ENCODE results near the gene TRIM68. TPM values are rescaled to one million over a fixed set of nuclear protein-coding genes. Genes with fewer than 3 reads are reported as not detected.

Gene TRIM68, protein sequence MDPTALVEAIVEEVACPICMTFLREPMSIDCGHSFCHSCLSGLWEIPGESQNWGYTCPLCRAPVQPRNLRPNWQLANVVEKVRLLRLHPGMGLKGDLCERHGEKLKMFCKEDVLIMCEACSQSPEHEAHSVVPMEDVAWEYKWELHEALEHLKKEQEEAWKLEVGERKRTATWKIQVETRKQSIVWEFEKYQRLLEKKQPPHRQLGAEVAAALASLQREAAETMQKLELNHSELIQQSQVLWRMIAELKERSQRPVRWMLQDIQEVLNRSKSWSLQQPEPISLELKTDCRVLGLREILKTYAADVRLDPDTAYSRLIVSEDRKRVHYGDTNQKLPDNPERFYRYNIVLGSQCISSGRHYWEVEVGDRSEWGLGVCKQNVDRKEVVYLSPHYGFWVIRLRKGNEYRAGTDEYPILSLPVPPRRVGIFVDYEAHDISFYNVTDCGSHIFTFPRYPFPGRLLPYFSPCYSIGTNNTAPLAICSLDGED
- total RNA-seq = 7.2 and 8.3 TPM in 2 replicates

DNA sequence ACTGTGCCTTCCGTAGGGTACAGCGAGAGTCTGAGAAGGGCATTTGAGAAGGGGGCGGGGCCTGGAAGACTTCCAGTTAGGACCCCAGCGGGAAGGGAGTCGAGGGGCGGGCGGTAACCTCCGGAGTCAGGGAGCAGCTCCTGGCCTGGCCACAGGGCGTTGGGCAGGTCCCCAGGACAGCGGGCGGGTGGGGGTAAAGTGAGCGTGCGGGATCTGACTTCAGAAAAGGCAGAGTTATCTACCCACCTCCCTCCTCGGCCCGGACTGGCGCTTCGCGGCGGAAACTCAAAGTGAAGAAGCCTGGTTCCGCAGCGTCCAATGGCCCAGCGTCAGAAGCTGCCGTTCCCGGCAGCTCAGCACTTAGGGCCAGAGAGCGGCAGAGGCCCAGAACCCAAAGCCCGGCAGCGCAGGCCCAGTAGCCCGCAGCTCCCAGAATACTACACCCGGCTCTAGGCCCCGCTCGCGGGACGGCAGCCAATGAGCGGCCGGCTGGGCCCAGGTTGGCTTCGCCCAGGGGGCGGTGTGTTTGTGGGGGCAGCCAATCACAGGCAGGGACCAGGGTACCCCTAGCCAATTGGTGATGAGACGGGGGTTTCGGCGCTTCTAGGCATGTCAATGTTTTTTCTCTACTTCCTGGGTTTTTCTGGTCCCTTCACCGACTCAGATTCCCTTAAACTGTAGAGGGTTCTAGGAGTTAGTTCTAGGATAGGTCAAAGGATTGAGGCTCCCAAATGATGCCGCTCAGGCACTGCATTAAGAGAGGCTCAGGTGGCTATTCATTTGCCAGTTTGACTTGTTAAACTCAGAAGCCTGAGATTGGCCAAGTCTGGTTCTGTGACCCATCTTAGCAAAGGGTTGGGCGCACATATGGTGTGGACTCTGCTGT, at the start of gene TRIM68:
TRIM68 (minus strand) TSS at position 451 of the 886 bp plus-strand sequence. CDS start 2,727 bp downstream, outside the sequence.
- DNase-seq (ENCODE audit: low read depth in 2 of 2) = peak; percentile 93 to 95

DNA sequence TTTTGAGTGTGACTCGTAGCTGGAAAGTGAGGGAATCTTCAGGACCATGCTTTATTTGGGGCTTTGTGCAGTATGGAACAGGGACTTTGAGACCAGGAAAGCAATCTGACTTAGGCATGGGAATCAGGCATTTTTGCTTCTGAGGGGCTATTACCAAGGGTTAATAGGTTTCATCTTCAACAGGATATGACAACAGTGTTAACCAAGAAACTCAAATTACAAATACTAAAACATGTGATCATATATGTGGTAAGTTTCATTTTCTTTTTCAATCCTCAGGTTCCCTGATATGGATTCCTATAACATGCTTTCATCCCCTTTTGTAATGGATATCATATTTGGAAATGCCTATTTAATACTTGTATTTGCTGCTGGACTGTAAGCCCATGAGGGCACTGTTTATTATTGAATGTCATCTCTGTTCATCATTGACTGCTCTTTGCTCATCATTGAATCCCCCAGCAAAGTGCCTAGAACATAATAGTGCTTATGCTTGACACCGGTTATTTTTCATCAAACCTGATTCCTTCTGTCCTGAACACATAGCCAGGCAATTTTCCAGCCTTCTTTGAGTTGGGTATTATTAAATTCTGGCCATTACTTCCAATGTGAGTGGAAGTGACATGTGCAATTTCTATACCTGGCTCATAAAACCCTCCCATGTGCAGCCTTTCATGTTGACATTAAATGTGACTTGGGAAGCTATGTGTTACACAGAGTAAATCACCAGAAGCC, 46.8 kb upstream of the TRIM68 start:
- no peak for DNase-seq (ENCODE audit: low read depth in 2 of 2)

DNA sequence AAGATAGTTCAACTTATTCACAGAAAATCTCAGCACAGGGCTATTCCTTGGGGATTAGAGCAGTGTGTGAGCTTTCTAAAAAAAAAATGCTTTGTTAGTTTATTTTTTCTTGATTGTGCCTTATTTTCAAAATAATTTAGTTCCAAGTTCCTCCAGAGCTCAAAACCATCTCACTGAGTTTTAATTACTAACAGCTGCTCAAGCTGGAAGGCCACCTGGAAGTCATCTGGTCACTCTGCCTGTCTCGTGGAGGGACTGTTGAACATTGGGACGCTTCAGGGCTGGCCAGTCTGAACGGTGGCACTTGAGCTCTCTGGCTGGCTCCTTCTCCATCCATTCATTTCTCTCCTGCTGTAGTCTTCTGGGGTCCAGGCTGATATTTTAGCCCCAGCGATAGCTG, 39.7 kb upstream of the TRIM68 start:
- no peak for DNase-seq (ENCODE audit: low read depth in 2 of 2)

DNA sequence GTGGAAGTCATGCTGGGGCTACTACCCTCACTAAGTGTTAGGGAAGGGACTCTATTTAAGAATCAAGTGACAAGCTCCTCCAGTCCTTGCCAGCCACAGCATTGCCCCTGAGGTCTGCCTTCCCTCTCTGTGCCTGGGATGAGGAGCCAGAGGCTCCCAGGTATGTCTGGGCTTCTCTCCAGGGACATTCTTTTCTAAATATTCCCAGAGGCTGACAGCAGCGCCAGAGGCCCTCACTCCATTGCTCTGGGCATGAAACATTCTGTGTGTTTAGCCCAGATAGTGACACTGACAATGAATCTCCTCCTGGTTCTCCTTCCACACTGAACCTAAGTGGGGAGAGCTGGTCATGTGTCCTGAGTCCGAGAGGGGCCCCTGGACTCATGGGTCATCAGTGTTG, 37.9 kb upstream of the TRIM68 start:
- no peak for DNase-seq (ENCODE audit: low read depth in 2 of 2)

DNA sequence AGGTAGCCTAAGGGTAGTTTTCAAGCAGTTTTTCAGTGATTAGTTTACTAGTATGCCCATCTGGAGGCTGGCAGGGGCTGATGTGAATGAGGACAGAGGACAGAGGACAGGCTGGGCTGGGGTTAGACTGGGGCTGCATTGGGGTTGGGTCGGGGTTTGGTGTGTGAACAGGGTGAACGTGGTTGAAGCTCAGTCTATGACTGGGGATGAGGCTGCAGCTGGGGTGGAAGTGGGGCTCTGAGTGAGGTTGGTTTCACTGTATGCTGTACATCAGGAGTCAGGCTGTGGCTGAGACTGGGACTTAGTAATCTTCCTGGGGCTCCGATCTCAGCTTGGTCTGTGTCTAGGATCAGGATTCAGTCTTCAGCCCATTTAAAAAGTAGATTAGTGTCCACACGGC, 36.2 kb upstream of the TRIM68 start:
- no peak for DNase-seq (ENCODE audit: low read depth in 2 of 2)

DNA sequence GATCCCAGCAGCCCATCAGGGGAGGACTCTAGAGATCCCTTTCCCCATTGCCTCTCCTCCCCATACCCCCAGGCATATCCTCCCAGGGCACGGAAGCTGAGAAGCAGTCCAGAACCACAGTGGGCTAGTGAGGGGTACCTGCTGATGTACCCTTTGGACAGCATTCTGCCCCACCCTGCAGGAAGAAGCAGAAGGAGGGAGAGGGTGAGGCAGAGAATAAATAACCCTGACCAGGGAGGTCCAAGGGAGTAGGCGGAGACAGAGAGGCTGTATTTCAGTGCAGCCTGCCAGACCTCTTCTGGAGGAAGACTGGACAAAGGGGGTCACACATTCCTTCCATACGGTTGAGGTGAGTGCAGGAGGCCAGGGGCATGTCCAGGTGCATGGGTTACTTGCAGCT, 35.7 kb upstream of the TRIM68 start, which contains the start of gene OR51E1:
OR51E1 (plus strand) TSS at position 301 of the 400 bp plus-strand sequence. CDS start 8,545 bp downstream, outside the sequence.
- DNase-seq (ENCODE audit: low read depth in 2 of 2) = no peak

DNA sequence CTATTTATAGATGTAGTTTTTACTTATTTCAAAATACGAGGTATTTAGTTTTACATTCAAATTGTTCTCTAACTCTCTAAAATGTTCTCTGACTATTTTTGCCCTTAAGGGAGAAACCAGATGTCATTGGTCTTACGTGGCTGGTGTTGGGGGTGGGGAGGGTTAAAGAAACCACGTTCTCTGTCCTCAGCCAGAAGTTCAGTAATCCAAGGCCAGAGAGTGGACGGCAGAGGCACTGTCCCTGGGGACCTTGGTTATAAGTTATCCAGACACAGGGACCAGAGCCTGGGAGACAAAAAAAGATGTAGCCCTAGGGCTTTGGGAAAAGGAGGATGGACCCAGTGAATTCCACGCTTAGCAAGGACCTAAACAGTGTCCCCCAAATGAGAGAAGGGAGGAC, 35.0 kb upstream of the TRIM68 start:
- DNase-seq (ENCODE audit: low read depth in 2 of 2) = no peak

DNA sequence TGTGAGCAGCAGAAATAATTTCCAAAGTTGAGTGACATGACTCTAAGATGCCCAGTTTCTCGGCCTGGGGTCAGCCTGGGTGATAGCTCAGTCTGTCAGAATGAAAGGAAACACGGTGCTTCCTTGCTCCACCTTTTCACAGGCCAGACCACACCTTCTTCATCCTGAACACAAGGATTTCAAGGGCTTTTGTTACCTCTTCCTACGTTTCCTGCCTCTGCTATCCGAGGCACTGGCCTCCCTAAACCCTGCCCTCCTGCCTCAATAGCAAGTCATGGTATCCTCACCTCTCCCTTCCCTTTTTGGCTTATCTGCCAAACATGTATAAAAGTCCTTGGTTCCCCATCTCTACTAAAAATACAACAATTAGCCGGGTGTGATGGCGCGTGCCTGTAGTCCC, 34.0 kb upstream of the TRIM68 start:
- no peak for DNase-seq (ENCODE audit: low read depth in 2 of 2)

DNA sequence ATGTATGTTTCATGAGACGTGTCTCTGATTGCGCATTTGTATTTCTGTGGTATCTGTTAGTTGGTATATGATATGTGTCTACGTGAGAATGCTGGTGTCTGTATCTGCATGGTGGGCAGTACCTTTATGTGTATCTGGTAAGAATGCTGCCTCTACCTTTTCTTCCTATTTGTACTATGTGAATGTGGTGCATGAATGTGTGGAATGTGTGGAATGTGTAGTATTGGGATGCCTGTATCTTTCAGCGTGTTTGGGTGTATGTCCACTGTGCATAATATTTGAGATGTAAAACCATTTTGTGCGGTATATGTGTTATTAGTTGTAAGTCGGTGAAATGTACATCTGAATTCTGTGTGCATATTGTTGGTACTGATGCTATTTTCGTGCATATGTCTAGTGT, 33.5 kb upstream of the TRIM68 start:
- no peak for DNase-seq (ENCODE audit: low read depth in 2 of 2)

DNA sequence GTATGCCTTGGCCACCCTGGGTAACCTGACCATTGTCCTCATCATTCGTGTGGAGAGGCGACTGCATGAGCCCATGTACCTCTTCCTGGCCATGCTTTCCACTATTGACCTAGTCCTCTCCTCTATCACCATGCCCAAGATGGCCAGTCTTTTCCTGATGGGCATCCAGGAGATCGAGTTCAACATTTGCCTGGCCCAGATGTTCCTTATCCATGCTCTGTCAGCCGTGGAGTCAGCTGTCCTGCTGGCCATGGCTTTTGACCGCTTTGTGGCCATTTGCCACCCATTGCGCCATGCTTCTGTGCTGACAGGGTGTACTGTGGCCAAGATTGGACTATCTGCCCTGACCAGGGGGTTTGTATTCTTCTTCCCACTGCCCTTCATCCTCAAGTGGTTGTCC, 31.9 kb upstream of the TRIM68 start:
- no peak for DNase-seq (ENCODE audit: low read depth in 2 of 2)

DNA sequence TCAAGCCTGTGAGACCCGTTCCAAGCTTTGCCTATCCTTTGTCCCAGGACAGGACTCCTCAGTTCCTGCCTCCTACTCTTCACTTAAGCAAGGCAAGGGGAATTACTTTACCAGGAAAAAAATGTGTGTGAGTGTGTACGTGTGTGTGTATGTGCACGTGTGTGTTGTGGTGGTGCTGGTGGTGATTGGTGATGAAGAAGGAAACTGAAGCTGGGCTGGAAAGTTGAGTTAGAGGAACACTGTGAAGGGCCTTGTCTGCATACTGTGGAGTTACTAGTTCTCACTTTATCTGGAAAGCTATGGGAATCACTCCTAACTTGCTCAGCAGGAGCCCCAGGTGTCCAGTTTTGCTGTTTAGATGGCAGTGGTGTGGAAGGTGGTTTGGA, 29.6 kb upstream of the TRIM68 start:
- no peak for DNase-seq (ENCODE audit: low read depth in 2 of 2)

DNA sequence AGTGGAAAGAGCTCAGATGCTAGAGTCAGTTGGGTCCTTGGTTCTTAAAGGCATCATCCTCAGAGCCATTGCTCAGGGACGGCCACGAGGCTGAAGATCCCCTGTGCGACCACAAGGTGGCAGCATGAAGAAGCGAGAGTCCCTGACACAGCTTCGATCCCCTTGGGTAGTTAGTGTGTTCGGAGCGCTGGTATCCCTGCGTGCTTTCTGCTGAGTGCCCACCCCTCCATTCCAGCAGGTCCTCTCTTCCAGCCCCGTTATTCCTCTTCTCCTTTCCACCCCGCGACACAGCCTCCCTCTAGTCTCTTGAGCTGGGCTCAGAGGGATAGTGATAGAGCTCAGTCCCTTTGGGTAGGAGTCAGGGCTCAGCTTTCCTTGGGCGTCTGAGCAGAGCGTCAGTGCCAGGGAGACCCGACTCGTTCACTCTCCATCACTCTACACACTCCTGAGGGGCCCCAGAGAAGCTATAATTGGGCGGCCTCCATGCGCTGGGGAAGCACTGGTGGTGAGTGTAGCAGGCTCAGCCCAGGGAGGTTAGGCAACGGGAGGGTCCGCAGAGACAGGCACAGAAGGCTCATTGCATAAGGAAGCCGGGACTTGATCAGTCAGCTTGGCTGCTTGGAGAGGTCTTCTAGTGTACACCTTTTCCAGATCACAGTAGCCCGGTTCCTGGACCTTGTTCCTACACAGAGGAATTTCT, 29.1 kb upstream of the TRIM68 start, which contains the start of gene OR51D1:
OR51D1 (plus strand) TSS at position 516 of the 700 bp plus-strand sequence. CDS start 2,314 bp downstream, outside the sequence.
- DNase-seq (ENCODE audit: low read depth in 2 of 2) = peak; percentile 69 to 73

DNA sequence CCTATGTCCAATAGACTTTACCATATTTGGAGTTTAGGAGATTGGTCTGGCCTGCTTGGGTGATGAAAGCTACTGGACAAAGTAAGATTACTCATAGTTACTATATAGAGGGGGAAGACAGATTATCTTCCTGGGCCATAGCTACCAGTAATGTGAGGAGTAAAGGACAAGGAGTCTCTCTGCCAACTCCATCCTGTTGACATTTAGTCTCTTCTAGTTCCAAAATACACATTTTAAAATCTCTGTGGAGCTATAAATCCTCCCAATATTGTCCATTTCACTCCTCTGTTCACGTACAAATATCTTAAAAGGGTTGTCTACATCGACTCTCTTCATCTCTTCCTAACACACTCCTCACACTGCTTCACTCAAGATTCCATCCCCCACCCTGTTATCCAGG, 28.1 kb upstream of the TRIM68 start:
- DNase-seq (ENCODE audit: low read depth in 2 of 2) = no peak

DNA sequence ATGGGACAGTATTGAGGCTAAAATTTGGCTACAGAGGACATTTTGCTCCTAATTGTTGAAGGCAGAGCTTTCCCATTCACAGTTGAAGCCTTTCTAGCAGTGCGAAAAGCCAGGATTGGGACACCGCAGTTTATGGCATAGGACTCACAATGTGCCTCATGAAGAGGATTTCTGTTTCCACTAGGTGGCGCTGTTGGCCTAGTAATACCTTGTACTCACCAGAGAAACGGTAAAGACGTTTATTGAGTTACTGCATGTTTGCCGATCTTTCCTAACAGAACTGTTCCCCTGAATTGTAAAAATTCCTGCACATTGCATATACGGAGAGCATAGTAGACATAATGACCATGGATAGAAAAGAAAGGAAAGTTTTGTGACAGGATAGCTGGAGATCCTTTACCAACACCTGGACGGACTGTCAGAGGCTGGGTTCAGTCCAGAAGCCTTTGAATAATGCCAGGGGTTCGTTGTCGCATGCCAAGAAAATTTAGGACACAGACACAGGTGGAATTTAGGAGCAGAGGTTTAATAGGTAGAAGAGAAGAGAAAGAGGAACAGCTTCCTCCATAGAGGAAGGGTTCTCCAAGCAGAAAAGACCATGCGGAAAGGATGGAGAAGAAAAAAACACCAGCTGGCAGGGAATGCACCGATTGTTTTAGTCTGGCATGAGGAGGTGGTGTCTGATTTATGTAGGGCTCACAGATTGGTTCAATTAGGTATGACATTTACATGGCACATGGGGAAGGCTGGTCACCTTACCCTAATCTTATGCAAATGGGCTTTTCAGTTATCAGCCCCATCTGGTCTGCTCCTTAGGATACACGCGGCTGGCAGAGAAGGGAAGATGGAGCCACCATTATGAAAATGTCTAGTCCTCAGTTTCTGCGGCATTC, 18.4 kb upstream of the TRIM68 start:
- DNase-seq (ENCODE audit: low read depth in 2 of 2) = peak; percentile 73 to 74

DNA sequence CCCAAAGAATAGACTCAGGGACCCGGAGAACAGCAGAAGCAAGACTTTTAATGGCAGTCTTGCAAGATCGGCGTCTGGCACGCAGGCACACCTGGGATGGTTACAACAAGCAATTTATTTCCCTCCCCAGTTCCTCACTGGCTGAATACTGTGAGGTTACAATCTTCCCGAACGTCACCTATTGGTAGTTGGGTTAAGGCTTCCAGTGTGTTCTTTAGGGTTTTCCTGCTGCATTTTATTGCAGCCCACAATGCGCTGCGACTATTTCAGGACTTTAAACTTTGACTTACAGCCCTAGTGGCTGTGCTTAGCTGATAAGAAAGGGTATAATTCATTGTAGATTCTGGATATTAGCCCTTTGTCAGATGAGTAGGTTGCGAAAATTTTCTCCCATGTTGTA, 11.5 kb upstream of the TRIM68 start:
- DNase-seq (ENCODE audit: low read depth in 2 of 2) = no peak

DNA sequence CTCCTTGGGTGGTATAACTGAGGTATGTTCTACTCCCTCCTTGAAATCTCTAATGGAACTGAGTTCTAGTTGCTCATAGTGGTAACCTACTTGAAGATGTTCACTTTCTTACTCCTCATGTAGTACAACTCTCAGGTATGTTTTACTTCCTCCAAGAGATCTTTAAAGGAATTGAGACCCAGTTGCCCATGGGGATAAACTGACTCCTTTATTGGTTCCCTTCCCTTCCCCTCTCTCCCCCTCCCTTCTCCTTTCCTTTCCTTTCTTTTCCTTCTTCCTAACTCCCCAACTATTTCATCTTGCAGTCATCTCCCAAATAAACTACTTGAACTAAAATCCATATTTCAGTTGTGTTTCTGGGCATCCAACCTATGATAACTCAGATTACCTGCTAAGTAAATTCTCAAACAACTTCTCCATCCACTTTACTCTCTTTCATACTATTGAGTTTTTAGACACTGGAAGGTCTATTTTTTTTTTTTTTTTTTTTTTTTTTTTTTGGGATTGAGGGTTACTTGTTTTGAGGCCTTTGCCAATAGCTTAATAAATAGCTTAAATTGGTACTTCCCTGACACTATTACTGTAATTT, 7.9 kb upstream of the TRIM68 start:
- DNase-seq (ENCODE audit: low read depth in 2 of 2) = no peak

DNA sequence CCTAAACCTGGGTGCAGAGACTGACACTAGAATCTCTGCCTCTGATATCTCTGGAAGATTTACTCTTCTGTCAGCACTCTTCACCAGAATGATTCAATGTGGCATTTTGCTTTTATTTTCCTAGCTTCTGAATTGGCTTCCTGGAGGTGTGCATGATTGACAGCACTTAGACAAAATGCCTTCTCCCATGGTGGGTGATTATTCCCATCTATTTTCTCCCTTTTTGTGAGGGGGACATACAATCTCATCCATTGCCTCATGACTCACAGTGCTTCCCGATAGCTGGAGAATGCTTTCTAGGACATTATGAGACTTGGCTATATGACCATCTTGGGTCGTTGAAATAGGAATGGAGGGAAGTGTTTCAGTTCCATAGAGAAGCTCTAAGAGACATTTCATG, 4.0 kb upstream of the TRIM68 start:
- DNase-seq (ENCODE audit: low read depth in 2 of 2) = no peak

DNA sequence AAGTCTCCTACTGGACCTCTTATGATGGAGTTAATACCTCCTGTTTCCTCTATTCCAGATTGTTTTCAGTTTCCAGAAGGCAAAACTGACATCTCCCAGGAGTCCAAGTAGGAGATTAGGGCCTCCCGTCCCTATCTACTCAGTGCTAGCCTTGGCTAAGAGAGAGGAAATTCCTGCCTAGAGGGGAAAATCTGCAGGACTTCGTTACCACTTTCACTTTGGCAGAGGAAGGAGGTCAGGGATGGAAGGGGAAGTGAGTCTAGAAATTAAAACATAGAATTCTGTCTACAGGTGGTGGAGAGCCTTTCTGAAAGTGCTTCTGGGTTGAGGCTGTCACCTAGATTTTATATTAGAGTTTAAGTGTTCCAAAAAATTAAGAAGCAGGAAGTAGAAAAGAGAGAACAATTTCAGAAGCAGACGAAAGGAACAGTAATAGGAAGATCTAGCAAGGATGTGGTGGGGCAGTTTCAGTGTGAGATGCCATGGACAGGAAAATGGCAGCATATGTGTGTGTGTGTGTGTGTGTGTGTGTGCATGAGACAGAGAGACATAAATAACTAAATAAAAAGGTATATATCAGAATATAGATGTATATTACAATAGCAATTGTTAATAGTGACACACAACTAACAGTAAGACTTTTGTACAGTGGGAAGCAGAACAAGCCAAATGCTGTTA, 2.4 kb upstream of the TRIM68 start:
- DNase-seq (ENCODE audit: low read depth in 2 of 2) = peak in 1 of 2 donors; percentile 25

DNA sequence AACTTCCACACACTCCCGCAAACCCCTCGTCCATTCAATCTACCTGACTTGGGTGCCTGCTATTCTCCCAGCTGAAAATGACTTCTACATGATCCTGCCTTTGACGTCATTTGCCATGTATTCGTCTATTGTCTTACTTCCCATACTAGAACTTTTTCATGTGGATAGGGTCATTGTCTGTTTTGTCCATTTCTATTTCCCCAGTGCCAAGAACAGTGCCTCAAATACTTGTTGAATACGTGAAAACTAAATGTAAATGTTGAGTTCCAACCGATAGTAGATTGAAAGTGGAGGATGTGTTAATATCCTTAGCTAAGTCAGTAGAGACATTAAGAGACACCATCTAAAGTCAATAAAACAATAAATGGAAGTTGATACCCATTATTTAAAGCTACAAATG, 935 bp downstream of the TRIM68 start:
- DNase-seq (ENCODE audit: low read depth in 2 of 2) = peak; percentile 23 to 46

Data from lung microvascular endothelial cell (primary cell).